ENCODE measurements around the gene TCHH.
"Not testable (repeated sequence)": the region's sequence is repeated elsewhere in the genome, so short reads cannot be mapped to it uniquely, and the experiment has no call there.

TCHH gene, protein sequence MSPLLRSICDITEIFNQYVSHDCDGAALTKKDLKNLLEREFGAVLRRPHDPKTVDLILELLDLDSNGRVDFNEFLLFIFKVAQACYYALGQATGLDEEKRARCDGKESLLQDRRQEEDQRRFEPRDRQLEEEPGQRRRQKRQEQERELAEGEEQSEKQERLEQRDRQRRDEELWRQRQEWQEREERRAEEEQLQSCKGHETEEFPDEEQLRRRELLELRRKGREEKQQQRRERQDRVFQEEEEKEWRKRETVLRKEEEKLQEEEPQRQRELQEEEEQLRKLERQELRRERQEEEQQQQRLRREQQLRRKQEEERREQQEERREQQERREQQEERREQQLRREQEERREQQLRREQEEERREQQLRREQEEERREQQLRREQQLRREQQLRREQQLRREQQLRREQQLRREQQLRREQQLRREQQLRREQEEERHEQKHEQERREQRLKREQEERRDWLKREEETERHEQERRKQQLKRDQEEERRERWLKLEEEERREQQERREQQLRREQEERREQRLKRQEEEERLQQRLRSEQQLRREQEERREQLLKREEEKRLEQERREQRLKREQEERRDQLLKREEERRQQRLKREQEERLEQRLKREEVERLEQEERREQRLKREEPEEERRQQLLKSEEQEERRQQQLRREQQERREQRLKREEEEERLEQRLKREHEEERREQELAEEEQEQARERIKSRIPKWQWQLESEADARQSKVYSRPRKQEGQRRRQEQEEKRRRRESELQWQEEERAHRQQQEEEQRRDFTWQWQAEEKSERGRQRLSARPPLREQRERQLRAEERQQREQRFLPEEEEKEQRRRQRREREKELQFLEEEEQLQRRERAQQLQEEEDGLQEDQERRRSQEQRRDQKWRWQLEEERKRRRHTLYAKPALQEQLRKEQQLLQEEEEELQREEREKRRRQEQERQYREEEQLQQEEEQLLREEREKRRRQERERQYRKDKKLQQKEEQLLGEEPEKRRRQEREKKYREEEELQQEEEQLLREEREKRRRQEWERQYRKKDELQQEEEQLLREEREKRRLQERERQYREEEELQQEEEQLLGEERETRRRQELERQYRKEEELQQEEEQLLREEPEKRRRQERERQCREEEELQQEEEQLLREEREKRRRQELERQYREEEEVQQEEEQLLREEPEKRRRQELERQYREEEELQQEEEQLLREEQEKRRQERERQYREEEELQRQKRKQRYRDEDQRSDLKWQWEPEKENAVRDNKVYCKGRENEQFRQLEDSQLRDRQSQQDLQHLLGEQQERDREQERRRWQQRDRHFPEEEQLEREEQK (N-terminal part only)

DNA sequence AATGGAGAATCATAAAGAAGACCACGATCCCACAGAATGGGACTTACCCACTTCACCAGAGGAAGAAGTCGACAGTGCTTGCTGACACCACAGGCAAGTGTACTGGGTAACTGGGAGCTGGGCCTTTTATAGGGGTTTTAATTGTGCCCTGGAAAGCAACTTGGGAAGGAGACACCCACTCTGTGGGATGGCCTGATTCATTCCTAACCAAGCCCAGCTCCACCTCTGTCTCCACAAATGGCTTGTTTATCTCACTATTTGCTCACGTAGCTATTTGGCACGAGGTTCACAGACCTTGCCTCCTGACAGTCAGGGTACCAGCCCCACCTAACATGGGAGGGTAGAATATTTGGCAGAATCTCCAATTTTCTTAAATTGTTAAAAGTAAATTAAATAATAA lies at the start of gene TCHH:
TCHH (minus strand) TSS at position 101 of the 400 bp plus-strand sequence. CDS start 1,364 bp downstream, outside the sequence.
- DNase-seq (ENCODE audit: low read depth), result no peak

DNA sequence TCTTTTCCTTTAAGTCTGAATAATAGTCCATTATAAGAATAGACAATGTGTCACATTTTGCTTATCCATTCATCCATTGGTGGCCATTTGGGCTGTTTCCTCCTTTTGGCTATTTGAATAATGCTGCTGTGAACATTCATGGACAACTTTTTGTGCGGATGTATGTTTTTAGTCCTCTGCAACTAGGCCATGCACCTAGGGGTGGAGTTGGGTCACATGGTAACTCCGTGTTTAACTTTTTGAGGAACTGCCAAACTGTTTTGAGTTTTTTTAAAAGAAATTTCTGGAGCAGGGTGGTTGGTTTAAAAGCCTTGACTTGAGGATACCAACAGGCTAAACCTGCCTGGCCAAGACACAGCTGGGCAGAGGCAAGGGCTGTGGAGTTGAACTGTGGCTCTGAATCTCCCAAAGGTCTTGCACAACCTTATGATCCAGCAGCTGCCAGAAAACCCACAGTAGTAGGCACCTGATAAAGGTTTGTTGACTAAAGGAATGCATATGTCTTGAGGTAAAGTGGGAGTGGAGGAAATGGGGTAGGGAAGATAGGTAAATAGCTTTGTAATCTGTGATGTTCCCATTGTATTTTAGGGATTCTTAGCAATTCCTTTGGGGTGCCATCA lies 49.4 kb upstream of the TCHH start:
- no peak for DNase-seq (ENCODE audit: low read depth)

DNA sequence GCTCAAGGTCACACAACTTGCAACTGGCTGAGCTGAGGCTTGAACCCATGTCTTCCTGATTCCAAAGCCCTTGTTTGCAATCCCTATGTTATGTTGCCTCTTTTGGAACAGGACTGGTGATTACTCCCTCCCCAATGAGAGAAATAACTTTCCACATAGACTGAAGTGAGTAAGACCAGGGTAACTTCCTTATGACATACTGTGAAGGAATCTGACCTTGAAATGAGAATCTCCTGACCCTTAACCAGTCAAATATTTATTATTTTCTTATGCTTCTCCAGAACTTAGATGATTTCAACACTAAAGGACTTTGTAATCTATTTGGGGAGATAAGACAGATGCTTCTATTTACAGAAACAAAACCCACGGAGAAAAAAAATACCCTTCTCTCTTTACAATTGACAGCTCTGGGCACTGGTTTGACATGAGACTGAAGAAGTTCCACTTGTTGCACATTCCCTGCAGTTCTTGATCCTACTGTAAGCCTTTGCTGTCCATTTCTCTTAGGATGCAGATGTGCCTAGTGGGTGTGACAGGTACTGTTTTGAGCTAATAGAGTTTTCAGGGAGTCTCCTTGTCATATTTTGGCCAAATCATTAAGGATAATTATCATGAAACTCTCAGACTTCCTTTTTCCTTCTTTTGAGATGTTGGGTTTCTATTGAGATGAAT lies 47.7 kb upstream of the TCHH start:
- DNase-seq (ENCODE audit: low read depth), result no peak

DNA sequence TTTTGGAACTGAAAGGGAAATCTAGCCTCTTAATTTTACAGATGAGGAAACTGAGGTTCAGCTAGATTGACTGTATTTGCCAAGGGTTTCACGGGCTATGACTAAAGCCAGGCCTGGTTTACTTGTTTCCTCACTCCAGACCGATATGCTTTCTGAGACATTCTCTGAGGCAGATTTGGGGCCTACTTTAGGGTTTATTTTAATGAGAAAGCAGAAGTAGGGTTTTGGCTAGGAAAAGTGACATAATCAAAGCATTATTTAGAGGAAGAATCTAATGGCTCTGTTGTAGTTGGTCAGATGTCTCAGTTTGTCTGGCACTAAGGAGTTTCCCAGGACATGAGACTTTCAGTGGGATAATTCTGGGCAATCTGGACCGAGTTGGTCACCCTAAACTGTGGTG lies 45.3 kb upstream of the TCHH start:
- DNase-seq (ENCODE audit: low read depth), result no peak

DNA sequence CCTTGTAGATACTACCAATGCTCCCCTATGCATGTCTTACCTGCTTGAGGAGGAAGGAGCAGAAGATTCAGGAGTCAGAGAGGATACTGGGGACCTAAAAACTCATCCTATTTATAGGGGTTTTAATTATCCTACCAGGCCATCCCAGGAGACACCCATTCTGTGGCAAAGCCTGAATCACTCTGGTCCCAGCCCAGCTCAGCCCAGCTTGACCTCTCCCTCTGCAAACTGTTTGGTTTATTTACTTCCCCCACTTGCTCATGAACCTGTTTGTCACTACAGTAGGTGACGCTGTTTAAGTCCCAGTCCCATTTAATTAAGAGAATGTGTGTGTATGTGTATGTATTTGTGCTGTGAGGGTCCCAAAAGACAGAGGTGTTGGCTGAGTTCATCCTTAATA lies 43.9 kb upstream of the TCHH start, which contains the start of gene RPTN:
RPTN (minus strand) TSS at position 85 of the 400 bp plus-strand sequence. CDS start 1,339 bp downstream, outside the sequence.
- DNase-seq (ENCODE audit: low read depth), result no peak

DNA sequence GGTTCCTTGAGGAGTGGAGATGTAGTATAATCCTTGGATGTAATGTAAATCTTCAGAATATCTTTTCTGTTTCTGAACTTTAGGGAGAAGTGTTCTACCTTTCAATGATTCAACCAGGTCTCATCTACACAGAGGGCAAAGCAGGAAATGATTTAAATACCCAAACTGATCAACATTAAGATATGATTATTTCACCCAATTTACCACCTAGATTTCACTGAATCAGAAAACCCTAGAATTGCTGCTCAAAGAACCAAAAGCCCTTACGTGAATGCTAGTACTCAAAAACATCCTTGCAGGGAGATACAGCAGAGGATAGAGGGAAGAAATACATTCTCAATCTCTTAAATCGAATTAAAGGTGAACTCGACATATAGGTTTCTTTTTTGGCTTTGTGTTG lies 38.8 kb upstream of the TCHH start:
- DNase-seq (ENCODE audit: low read depth), result no peak

DNA sequence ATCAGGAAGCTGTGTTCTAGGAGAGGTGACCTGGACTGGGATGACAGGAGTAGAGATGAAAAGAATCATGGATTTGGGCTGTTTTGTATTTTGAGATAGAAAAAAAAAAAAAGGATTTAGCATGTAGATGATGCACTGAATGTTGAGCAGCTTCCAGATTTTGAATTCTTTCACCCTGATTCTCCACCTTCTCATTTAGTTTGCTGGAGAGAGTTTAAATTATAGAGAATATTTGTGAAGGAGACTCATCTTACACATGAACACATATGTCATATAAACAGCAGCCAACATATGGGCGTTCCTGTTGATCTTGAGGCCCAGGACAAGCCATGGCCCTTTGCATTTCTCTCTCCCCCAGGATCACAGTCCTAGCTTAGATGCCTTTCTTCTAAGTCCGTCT lies 36.4 kb upstream of the TCHH start:
- no peak for DNase-seq (ENCODE audit: low read depth)

DNA sequence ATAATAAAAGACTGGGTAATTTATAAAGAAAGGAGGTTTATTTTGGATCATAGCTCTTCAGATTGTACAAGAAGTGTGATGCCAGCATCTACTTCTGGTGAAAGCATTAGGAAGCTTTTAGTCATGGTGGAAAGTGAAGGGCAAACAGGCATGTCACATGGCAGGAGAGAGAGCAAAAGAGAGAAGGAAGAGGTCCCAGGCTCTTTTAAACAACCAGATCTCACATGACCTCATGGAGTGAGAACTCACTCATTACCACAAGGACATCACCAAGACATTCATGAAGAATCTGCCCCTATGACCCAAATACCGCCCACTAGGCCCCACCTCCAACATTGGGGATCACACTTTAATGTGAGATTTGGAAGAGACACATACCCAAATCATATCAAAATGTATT lies 33.7 kb upstream of the TCHH start:
- no peak for DNase-seq (ENCODE audit: low read depth)

DNA sequence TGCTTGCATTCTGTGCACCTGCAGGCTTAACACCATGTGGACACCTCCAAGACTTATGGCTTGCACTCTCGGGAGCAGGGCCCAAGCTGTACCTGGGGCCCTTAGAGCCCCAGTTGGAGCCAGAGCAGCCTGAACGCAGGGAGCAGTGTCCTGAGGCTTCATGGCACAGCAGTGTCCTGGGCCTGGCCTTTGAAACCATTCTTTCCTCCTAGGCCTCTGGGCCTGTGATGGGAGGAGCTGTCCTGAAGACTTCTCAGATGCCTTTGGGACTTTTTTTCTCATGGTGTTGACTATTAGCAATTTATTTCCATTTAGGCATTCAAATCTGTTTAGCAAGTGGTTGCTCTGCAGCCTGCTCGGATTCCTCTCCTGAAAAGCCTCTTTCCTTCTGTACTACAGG lies 32.8 kb upstream of the TCHH start:
- DNase-seq (ENCODE audit: low read depth), result no peak

DNA sequence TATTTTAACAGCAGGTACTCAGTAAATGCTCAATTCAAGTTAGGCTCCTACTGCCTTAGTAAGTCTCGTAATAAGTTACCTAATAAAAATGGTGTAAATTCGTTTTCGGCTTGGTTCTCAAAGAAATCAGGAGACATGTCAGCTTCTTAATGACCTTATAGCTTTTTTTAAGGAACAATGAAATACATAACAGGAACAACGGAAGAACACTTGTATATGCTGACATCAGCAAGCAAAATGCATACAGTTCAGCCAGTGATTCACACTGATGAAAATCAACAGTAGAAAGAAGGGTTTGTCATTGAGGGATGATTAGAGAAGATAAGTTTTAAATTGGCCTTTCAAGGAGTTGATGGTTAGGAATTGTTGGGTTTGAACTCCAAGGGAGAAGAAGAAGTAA lies 30.5 kb upstream of the TCHH start:
- no peak for DNase-seq (ENCODE audit: low read depth)

DNA sequence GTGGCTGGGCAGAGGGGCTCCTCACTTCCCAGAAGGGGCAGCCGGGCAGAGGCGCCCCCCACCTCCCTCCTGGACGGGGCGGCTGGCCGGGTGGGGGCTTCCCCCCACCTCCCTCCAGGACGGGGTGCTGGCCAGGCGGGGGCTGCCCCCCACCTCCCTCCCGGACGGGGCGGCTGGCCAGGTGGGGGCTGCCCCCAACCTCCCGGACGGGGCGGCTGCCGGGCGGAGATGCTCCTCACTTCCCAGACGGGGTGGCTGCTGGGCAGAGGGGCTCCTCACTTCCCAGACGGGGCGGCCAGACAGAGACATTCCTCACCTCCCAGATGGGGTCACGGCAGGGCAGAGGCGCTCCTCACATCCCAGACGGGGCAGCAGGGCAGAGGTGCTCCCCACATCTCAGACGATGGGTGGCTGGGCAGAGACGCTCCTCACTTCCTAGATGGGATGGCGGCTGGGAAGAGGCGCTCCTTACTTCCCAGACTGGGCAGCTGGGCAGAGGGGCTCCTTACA lies 29.5 kb upstream of the TCHH start:
- DNase-seq (ENCODE audit: low read depth), result not testable (repeated sequence)

DNA sequence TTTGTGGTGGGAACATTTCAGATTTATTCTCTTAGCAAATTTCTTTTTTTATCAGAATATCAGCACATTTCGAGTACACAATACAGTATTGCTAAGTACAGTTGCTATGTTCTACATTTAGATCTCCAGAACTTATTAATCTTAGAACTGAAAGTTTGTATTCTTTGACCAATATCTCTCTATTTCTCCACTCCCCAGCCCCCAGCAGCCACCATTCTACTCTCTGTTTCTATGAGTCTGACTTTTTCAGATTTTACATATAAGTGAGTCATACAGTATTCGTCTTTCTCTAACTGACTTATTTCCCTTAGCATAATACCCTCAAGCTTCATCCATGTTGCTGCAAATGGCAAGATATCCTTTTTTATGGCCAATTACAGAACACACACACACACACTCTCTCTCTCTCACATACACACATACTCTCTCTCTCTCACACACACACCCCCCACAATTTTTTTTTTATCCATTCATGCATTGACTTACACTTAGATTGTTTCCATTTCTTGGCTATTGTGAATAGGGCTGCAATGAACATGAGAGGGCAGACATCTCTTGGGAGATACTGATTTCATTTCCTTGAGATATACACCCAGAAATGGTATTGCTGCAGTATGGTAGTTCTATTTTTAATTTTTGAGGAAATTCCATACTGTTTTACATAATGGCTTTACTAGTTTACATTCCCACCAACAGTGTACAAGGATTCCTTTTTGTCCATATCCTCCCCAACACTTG lies 28.1 kb upstream of the TCHH start:
- DNase-seq (ENCODE audit: low read depth), result no peak

DNA sequence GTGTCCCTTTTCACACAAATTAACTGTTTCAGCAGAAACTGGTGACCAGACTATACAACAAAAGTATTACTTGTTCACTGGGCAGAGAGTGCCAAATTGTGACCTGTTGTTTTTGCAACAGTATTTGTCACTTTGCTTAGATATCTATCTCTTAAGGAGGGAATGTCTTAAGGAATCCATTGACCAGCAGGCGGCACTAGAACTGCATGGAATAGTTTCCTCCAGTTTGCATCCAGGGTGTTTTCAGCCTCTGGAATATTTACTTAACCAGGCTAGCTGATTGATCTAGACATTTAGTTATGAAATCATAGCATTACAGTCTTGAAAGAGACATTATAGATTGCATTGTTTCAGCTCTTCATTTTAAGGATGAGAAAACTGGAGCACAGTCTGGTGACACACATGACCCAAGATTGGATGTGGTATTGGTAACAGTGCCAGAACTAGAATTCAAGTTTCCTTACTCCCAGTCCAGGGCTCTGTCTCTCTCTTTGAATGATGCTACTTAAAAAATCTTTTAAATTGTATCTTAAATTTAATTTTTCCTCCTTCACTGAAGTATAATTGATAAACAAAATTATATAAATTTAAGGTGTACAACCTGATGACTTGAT lies 26.8 kb upstream of the TCHH start:
- DNase-seq (ENCODE audit: low read depth), result no peak

DNA sequence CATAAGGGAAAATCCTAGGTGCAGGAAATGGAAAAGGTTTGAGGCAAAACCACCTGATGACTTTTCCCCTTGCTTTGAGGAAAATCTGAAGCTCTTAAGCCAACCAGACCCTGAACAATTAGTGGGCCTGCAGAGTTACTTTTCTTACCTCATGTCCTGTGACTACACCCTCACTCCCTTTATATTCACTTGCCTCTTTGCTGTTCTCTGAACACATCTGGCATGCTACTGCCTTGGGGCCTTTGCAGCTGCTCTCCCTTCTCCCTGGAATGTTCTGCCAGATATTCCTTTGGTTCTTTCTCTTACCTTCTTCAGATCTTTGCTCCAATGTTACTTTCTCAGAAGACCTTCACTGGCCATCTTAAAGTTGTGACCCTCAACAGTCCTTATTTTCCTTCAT lies 22.0 kb upstream of the TCHH start:
- no peak for DNase-seq (ENCODE audit: low read depth)

DNA sequence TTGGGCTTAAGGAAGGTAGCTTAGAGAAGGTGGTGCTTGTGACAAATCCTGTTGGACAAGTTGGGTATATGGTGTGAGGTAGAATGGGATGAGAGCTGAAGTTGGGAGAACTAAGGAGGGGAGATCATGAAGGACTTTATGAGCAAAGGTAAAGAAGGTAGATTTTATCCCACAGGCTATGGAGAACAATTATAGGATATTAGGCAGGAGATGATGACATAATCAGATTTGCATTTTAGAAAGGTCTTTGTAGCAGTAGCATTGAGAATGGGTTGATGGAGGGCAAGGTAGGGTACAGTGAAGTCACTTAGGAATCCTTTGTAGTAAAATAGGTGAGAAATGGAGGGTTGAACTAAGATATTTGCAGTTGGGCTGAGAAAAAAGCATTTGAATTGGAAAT lies 14.9 kb upstream of the TCHH start:
- DNase-seq (ENCODE audit: low read depth), result no peak

DNA sequence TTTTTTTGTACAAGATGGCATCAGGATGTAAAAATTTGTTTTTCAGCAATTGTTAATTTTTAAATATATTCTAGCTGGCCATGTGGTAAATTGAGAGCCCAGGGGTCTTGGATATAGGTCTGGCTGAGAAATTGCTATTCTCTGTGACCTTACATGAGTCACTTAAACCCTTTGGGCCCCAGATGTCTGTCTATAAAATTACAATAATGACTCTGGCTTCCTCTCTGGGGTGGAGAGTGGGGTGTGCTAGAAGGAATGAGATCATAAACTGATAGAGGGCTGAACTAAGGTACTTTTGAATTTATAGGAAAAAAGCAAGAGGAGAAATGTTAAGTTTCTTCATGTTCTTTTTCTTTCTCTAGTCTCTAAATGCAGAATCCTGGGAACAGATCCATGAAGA lies 12.4 kb upstream of the TCHH start:
- no peak for DNase-seq (ENCODE audit: low read depth)

DNA sequence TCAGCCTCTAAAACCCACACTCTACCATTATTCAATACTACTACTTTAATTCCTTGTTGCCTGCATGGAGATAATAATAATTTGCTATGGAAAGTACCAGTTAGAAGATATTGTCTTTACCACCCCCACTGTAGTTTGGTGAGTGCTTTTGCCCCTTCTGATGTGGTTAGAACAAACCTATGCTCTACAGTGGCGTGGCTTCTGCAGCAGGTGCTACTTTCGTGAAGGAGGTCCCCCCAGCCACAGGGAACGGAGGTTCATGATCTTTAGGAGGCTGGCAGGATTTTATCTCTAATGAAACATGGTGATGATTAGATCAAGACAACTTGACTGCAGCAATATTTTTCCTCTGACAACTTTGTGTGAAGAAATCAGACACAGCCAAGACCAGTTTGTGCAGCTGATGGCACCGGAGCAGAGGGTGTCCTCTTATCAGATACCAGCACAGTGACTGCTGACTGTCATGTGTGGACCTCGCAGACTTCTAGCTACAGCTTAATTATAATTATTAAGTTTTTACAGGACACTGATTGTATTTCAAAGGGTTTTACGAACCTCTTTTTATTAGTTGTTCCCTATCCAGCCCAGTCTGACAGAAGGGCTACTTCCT lies 10.7 kb upstream of the TCHH start:
- DNase-seq (ENCODE audit: low read depth), result no peak

DNA sequence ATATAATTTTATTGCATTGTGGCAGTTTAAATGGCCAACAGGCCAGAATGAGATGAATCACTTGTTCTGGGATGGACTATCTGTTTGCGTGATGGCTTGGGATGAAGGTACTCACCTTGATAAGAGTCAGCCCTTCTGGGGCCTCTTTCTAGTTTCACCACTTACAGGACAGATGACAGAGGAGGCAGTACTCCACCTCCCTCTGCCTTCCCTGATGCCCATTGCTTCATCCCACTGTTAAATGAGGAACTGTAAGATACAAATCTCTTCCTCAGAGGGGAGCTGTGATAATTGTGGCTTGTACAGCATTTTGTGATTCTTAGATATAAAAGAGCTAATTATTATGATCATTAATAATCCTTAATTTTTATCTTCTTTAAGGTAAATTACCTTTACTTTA lies 3.7 kb upstream of the TCHH start:
- no peak for DNase-seq (ENCODE audit: low read depth)

DNA sequence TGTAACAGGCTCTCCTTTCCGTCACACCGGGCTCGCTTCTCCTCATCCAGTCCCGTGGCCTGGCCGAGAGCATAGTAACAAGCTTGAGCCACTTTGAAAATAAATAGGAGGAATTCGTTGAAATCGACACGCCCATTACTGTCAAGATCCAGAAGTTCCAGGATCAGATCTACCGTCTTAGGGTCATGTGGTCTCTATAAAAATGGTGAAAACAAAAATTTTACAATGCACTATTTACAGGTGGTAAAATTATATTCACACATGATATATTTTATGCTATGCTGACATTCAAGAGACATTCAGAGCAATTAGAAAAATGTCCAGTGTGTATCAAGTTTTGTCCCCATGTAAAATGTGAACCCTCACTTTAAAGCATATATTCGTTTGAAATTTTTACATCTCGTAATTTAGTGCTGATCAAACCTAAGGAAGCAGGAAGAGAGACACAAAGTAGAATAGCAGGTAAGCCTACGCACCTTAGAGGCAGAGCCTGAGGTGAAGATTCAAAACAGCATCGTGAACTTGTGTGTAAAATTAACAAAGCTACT lies 2.3 kb downstream of the TCHH start:
- DNase-seq (ENCODE audit: low read depth), result no peak
